ENCODE measurements around the gene PSMD14.

The PSMD14 gene

GRCh38 chr2:161425728-161426454, 117.7 kb downstream of the PSMD14 start:
- no peak for DNase-seq
- peaks cover 4% of the 10 kb centered on the region for H3K9me3 Mint-ChIP-seq
- H3K4me1 Mint-ChIP-seq: peaks cover 24% of the 10 kb centered on the region
- H3K4me3 Mint-ChIP-seq: no peak overlapping the region
- H3K36me3 Mint-ChIP-seq (ENCODE audit: low read depth): peaks cover 17% of the 10 kb centered on the region
- H3K27ac Mint-ChIP-seq: peak overlapping the region; percentile 42
- peaks cover 85% of the 10 kb centered on the region for H3K27me3 Mint-ChIP-seq
- no peak for ATAC-seq

GRCh38 chr2:161426455-161426921, 118.3 kb downstream of the PSMD14 start:
- no peak for DNase-seq

DNA sequence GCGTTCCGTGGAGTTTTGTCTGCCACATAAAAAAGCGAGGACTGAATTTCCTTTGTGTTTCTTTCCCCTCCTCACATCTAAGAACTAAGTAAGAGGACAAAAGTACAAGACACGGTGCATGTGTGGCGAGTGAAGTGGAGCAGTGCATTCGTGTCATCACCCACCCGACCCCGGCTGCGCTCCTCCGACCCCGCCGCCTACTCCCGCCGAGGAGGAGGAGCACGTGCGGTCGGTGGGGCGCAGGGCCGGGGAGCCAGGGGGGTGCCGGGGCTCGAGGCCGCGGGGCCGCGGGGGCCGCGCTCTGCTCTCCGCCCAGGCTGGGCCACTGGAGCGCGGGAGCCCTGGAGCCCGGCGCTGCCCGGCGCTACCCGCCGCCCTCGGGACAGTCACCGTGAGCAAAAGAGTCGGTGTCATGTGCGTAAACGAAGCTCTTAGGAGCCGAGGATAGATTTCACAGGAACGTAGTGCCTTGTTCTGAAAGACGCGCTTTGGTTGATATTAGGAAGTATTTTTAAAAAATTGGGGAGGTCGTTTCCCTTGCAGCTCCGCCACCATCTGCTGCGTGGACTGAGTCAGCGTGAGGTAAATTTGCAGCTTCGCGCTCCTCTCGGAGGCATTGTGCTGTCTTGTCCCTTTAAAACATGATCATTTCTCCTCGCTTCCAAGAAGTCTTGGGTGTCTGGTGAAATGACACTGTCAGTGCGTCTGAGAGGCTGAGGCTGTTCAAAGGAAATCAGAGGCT, 118.9 kb downstream of the PSMD14 start:
- ATAC-seq: no peak
- Mint-ChIP-seq H3K4me3 (peak overlapping the region; percentile 34), H3K27ac (no peak overlapping the region), H3K9me3 (peaks cover 4% of the 10 kb centered on the region), H3K27me3 (peaks cover 82% of the 10 kb centered on the region), H3K36me3 (ENCODE audit: low read depth) (peaks cover 15% of the 10 kb centered on the region), H3K4me1 (peaks cover 24% of the 10 kb centered on the region)
- DNase-seq: no peak

More at GRCh38 chr2:161426455-161426921, 118.3 kb downstream of the PSMD14 start:
- Mint-ChIP-seq H3K9me3 (peaks cover 4% of the 10 kb centered on the region), H3K27ac (no peak overlapping the region), H3K4me3 (peak overlapping the region; percentile 34), H3K4me1 (peaks cover 24% of the 10 kb centered on the region), H3K36me3 (ENCODE audit: low read depth) (peaks cover 17% of the 10 kb centered on the region), H3K27me3 (peaks cover 82% of the 10 kb centered on the region)
- ATAC-seq: no peak

DNA sequence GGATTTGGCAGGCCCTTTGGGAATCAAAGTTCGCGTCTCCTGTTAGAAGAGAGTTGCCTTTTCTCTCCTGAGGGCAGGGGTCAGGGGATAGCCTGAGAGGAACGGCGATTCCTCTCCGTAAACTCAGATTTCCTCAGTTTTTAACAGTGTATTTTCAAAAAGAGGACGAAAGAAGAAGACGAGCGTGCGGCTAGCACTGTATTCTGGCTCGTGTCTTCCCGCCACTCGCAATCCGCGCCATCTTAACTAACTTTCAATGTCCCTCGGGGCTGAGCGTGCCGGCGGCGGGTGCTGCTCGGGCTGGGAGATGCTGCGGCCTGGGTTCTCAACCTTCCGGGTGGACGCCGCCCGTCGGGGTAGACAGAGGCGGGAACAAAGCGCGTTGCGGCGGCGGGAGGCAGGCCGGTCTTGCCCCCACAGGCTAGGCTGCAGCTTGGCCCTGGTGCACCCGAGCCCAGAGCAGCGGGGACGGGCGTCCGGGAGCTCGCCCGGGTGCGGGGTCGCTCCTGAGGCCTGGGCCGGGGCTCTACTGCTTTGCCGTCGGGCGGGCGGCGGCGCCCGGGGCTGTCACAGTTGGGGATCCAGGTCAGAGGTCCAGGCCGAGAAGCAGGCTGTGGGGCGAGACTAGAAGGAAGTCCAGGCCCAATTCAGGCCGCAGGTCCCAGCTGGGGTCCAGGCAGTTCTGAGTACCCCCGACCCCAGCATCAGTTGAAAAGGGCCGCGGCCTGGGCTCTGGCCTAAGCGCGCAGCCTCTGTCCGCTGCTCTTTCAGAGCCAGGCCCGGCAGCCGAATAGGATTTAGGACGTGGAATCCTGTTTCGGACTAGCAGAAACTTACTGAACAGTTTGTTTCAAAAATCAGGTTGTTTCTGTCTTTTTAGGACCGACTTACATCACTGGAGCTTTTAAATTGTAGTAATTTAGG, 119.7 kb downstream of the PSMD14 start:
- no peak for DNase-seq
- peaks cover 21% of the 10 kb centered on the region for H3K4me1 Mint-ChIP-seq
- H3K36me3 Mint-ChIP-seq (ENCODE audit: low read depth): peaks cover 15% of the 10 kb centered on the region
- peak overlapping the region; percentile 16 for H3K4me3 Mint-ChIP-seq
- peaks cover 4% of the 10 kb centered on the region for H3K9me3 Mint-ChIP-seq
- H3K27me3 Mint-ChIP-seq: peaks cover 77% of the 10 kb centered on the region
- no peak for ATAC-seq
- no peak overlapping the region for H3K27ac Mint-ChIP-seq

- ATAC-seq (no peak), DNase-seq (no peak)
- Mint-ChIP-seq H3K27me3 (peaks cover 76% of the 10 kb centered on the region), H3K9me3 (peaks cover 2% of the 10 kb centered on the region), H3K4me3 (no peak overlapping the region), H3K36me3 (ENCODE audit: low read depth) (peaks cover 11% of the 10 kb centered on the region), H3K4me1 (peaks cover 11% of the 10 kb centered on the region), H3K27ac (no peak overlapping the region)
Measured at GRCh38 chr2:161430386-161430785, 122.2 kb downstream of the PSMD14 start.

GRCh38 chr2:161432107-161432506, 123.9 kb downstream of the PSMD14 start:
- no peak for DNase-seq
- Mint-ChIP-seq H3K9me3 (peaks cover 5% of the 10 kb centered on the region), H3K27ac (no peak overlapping the region), H3K4me3 (no peak overlapping the region), H3K4me1 (peaks cover 5% of the 10 kb centered on the region), H3K36me3 (ENCODE audit: low read depth) (peaks cover 5% of the 10 kb centered on the region), H3K27me3 (peaks cover 70% of the 10 kb centered on the region)
- no peak for ATAC-seq

DNA sequence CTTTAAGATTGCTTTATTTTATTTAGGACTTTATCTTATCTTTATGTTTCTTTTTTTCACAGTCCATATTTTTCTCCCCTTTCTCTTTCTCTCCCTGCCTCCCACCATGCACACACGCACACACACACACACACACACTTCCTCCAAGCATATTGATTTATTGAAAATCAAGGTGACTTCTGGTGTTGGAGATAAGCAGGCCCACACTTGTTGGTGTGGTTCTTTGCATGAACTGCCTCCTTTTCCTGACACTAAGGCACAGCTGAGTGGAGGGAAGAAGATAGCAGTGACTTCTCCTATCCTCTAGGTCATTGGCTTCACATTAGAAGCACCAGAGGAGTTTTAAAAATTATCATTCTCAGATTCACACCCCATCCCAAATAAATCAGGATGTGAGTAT, 125.9 kb downstream of the PSMD14 start:
- Mint-ChIP-seq H3K27ac (no peak overlapping the region), H3K4me1 (no peaks in the 10 kb centered on the region), H3K27me3 (peaks cover 62% of the 10 kb centered on the region), H3K4me3 (no peak overlapping the region), H3K36me3 (ENCODE audit: low read depth) (no peaks in the 10 kb centered on the region), H3K9me3 (peaks cover 5% of the 10 kb centered on the region)
- ATAC-seq (no peak), DNase-seq (no peak)

- ATAC-seq: no peak
Measured at GRCh38 chr2:161436411-161436810, 128.2 kb downstream of the PSMD14 start.

DNA sequence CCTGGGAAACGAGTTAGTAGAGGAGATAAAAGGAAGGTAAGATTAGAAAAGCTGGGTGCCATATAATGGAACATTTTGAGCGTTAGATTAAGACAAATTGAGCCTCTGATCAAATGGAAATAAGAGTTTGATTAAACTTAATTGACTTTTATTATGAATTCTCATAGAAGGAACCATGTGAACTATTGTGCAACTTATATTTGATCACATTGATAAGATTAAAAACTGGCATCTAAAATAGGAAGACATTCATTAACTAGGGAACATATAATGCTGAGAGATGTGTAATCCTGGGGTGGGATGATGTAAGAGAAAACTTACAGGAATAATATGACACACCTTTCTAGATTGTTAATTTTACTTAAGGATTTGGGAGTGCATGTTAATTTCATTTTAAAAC, 130.4 kb downstream of the PSMD14 start:
- ATAC-seq (no peak), DNase-seq (no peak)
- Mint-ChIP-seq H3K9me3 (peaks cover 5% of the 10 kb centered on the region), H3K4me3 (no peak overlapping the region), H3K27me3 (peaks cover 59% of the 10 kb centered on the region), H3K27ac (no peak overlapping the region), H3K4me1 (no peaks in the 10 kb centered on the region), H3K36me3 (ENCODE audit: low read depth) (no peaks in the 10 kb centered on the region)

More at GRCh38 chr2:161436411-161436810, 128.2 kb downstream of the PSMD14 start:
- Mint-ChIP-seq H3K4me1 (no peaks in the 10 kb centered on the region), H3K27ac (no peak overlapping the region), H3K36me3 (ENCODE audit: low read depth) (no peaks in the 10 kb centered on the region), H3K4me3 (no peak overlapping the region), H3K9me3 (peaks cover 5% of the 10 kb centered on the region), H3K27me3 (peaks cover 56% of the 10 kb centered on the region)
- no peak for DNase-seq

GRCh38 chr2:161445097-161445496, 136.9 kb downstream of the PSMD14 start:
- DNase-seq: no peak
- H3K36me3 Mint-ChIP-seq (ENCODE audit: low read depth): no peaks in the 10 kb centered on the region

GRCh38 chr2:161448431-161448830, 140.2 kb downstream of the PSMD14 start:
- no peaks in the 10 kb centered on the region for H3K4me1 Mint-ChIP-seq
- ATAC-seq: no peak
- no peak for DNase-seq
- no peak overlapping the region for H3K27ac Mint-ChIP-seq
- H3K9me3 Mint-ChIP-seq: no peaks in the 10 kb centered on the region
- H3K4me3 Mint-ChIP-seq: no peak overlapping the region
- H3K27me3 Mint-ChIP-seq: peaks cover 18% of the 10 kb centered on the region
- no peaks in the 10 kb centered on the region for H3K36me3 Mint-ChIP-seq (ENCODE audit: low read depth)

More at GRCh38 chr2:161445097-161445496, 136.9 kb downstream of the PSMD14 start:
- Mint-ChIP-seq H3K27me3 (peaks cover 33% of the 10 kb centered on the region), H3K9me3 (no peaks in the 10 kb centered on the region), H3K4me1 (no peaks in the 10 kb centered on the region), H3K4me3 (no peak overlapping the region), H3K27ac (no peak overlapping the region)
- ATAC-seq: no peak

All from activated naive CD8-positive, alpha-beta T cell treated with anti-CD3 and anti-CD28 coated beads, Interleukin-2, amount 50 U/mL, for 24 hours (primary cell).